ENCODE results near the gene CLDN11. TPM values are rescaled to one million over a fixed set of nuclear protein-coding genes. Genes with fewer than 3 reads are reported as not detected.

The CLDN11 gene
- total RNA-seq, 1 experiment from 2014 or later, result 0.22 TPM

DNA sequence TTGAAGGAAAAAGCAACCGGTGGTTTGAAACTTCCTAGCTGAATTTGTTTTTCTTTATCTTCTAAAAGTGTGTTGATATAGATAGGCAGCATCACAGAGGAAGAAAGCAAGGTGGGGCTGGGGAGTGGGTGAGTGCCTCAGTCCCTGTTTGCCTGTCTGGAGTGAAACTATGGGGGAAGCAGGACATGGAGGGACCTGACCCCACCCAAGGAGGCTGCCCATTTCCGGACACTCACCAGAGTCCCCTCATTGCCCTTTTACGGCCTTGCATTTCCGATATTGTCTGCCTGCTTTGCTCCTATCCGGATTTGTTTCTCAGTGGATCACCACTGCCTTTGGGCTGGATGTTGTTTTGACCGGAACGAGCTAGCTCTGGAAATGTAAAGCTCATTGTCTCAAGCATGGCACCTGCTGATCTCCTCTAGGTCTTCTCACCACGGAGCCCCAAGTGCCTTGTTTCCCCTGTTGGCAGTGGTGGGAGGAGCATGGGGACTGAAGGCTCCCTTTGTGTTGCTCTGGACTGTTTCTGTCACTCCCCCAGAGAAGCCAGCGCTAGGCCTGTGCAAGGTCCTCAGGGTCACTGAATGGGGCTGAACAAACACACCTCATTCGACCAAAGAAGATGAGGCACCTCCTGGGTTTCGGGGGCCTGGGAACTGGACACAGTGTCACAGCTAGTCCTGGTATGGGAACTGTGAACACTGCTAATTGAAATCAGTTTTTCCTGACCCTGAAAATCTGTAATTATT, 7.0 kb downstream of the CLDN11 start:
- no peaks in the 10 kb centered on the region for H3K9me2 ChIP-seq (ENCODE audit: insufficient read depth)
- no peak overlapping the region for H3K4me3 ChIP-seq (replicated peaks in 1 of 2; ENCODE audit: low read depth in 1 of 2, low read length in 2 of 2)
- peak; percentile 55 for ATAC-seq
- 0 out of 2 replicates have a peak, but pooled peaks cover 7% of the 10 kb centered on the region for H3K27me3 ChIP-seq (ENCODE audit: insufficient read depth, low read length)
- no peak for DNase-seq (ENCODE audit: low read depth, low spot score)
- H3K9ac ChIP-seq (ENCODE audit: low read length), result no peak overlapping the region
- H3K4me1 ChIP-seq (ENCODE audit: control insufficient read depth in 1 of 2, insufficient read depth in 2 of 2, low read length in 2 of 2), result peaks cover 7 to 13% of the 10 kb centered on the region in 2 experiments; a peak in 3 of 4 replicates
- BruUV-seq (replicated peaks), result no TSS peak
- TF ChIP-seq JUND (IDR thresholded peaks at IDR 0.05) (no peak), EZH2 (IDR thresholded peaks at IDR 0.05) (no peak), ZNF274 (IDR thresholded peaks at IDR 0.05; ENCODE audit: low read depth, low read length) (no peak), SP1 (IDR thresholded peaks at IDR 0.05; ENCODE audit: low read depth) (no peak), EGR1 (IDR thresholded peaks at IDR 0.05; ENCODE audit: low read depth) (no peak), YY1 (IDR thresholded peaks at IDR 0.05; ENCODE audit: extremely low read depth, insufficient replicate concordance, low read depth, low read length) (no peak), FOSL1 (IDR thresholded peaks at IDR 0.05; ENCODE audit: low read depth) (no peak), POLR2A (IDR thresholded peaks at IDR 0.05; ENCODE audit: borderline replicate concordance, extremely low read depth, insufficient read depth, insufficient read length) (no peak), POLR2AphosphoS5 (IDR thresholded peaks at IDR 0.05; ENCODE audit: low read depth, low read length) (no peak), EZH2phosphoT487 (IDR thresholded peaks at IDR 0.05; ENCODE audit: borderline replicate concordance) (no peak), CEBPB (IDR thresholded peaks at IDR 0.05; ENCODE audit: low read depth) (no peak), SRF (IDR thresholded peaks at IDR 0.05; ENCODE audit: low read depth) (no peak)
- TF ChIP-seq, protein P1, sequence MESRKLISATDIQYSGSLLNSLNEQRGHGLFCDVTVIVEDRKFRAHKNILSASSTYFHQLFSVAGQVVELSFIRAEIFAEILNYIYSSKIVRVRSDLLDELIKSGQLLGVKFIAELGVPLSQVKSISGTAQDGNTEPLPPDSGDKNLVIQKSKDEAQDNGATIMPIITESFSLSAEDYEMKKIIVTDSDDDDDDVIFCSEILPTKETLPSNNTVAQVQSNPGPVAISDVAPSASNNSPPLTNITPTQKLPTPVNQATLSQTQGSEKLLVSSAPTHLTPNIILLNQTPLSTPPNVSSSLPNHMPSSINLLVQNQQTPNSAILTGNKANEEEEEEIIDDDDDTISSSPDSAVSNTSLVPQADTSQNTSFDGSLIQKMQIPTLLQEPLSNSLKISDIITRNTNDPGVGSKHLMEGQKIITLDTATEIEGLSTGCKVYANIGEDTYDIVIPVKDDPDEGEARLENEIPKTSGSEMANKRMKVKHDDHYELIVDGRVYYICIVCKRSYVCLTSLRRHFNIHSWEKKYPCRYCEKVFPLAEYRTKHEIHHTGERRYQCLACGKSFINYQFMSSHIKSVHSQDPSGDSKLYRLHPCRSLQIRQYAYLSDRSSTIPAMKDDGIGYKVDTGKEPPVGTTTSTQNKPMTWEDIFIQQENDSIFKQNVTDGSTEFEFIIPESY (IDR thresholded peaks at IDR 0.05; ENCODE audit: extremely low read depth, insufficient replicate concordance, low read length), result no peak
- TF ChIP-seq, protein P2, sequence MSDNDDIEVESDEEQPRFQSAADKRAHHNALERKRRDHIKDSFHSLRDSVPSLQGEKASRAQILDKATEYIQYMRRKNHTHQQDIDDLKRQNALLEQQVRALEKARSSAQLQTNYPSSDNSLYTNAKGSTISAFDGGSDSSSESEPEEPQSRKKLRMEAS (IDR thresholded peaks at IDR 0.05), result no peak
- TF ChIP-seq, protein P3, sequence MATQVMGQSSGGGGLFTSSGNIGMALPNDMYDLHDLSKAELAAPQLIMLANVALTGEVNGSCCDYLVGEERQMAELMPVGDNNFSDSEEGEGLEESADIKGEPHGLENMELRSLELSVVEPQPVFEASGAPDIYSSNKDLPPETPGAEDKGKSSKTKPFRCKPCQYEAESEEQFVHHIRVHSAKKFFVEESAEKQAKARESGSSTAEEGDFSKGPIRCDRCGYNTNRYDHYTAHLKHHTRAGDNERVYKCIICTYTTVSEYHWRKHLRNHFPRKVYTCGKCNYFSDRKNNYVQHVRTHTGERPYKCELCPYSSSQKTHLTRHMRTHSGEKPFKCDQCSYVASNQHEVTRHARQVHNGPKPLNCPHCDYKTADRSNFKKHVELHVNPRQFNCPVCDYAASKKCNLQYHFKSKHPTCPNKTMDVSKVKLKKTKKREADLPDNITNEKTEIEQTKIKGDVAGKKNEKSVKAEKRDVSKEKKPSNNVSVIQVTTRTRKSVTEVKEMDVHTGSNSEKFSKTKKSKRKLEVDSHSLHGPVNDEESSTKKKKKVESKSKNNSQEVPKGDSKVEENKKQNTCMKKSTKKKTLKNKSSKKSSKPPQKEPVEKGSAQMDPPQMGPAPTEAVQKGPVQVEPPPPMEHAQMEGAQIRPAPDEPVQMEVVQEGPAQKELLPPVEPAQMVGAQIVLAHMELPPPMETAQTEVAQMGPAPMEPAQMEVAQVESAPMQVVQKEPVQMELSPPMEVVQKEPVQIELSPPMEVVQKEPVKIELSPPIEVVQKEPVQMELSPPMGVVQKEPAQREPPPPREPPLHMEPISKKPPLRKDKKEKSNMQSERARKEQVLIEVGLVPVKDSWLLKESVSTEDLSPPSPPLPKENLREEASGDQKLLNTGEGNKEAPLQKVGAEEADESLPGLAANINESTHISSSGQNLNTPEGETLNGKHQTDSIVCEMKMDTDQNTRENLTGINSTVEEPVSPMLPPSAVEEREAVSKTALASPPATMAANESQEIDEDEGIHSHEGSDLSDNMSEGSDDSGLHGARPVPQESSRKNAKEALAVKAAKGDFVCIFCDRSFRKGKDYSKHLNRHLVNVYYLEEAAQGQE (IDR thresholded peaks at IDR 0.05; ENCODE audit: low read depth), result no peak
- intact Hi-C loops (cut with micrococcal nuclease), result no loop called here
- CTCF ChIA-PET, result no interaction called here
- H2AFZ ChIP-seq (ENCODE audit: low read depth, low read length, poor library complexity, severe bottlenecking), result no peak overlapping the region
- POLR2A ChIA-PET, result no interaction called here
- no peaks in the 10 kb centered on the region for H3K36me3 ChIP-seq (ENCODE audit: control insufficient read depth in 1 of 2, insufficient read depth in 2 of 2, low read length in 2 of 2)
- H3K9me3 ChIP-seq (ENCODE audit: control insufficient read depth in 1 of 2, insufficient read depth in 1 of 2, low read depth in 1 of 2, low read length in 2 of 2), result no peaks in the 10 kb centered on the region
- H3K4me2 ChIP-seq (ENCODE audit: low read length), result no peak overlapping the region
- H3K79me2 ChIP-seq (ENCODE audit: insufficient read depth, low read length), result no peaks in the 10 kb centered on the region
- RAD21 ChIA-PET (ENCODE audit: low non-redundant PET in 1 of 2, low total read pairs in 2 of 2, uncharacterized antibody in 2 of 2, unreplicated experiment in 2 of 2), result no interaction called here
- H4K20me1 ChIP-seq (ENCODE audit: insufficient read depth), result no peaks in the 10 kb centered on the region
- no peak overlapping the region for H3K27ac ChIP-seq (ENCODE audit: low read depth, low read length)

Data from HCT116 (cell line).